T47D (cell line): Measurements from ENCODE around the gene PEPD.

Experiments
- DNase-seq, 2 experiments: peaks; one replicate each; pipeline versions ENCODE4 v3.0.0 to v3.0.0-alpha.2; 2011 to 2012; ENCODE audit warnings: low read depth in 1 of 2, low spot score in 1 of 2
- JUND ChIP-seq: IDR thresholded peaks from 2 replicates; pipeline ENCODE4 v1.6.1; 2012; ENCODE audit warnings: low read depth
- in situ Hi-C: cut with HindIII; loops from 2 replicates; pipeline ENCODE4 v1.10.0; 2016; ENCODE audit warnings: low sequenced_read_pairs, low pct_unique_long_range_greater_than_20kb

The PEPD gene

DNA sequence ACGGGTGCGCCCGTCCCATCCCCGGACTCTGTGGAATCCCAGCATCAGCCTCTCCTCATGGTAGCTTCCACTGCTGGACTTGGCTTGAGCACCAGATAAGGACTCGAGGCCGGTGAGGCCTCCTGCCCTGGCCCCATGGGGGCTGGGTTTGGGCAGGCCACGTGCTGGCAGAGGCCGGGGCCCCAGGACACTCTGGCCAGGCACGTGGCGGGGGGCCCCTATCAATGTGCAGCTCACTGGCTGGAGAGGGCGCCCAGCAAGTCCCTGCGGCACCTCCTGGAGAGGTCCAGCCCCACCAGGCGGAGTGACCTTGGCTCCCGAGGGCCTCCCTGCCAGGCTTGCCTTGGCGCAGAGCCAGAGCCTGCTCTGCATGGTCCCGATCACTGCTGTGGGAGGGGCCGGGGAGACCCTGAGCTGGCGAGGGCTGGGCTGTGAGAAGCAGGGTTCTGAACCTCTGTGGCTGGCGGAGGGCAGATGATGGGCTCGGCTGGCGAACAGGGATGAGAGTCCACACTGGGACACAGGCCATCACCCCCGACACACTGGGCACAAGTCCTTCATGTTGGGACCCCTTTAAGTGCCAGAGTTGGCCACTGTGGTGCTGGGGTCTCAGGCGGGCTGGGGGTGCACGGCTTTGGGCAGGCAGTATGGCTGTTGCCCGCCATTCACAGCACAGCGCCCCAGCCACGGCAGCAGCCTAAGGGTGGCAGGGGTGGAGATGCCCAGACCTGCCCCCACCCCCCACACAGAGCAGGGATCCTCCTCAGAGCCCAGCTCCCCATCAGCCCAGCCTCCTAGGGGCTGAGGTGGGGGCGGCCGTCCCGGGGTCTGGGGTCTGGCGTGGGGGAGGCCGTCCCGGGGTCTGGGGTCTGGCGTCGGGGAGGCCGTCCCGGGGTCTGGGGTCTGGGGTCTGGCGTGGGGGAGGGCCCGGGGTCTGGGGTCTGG is 129.0 kb downstream of the PEPD start:
- in situ Hi-C loops: no loop called here
- no peak for DNase-seq
- TF ChIP-seq JUND: no peak

GRCh38 chr19:33391631-33392249 is 129.9 kb downstream of the PEPD start:
- no peak for TF ChIP-seq JUND
- in situ Hi-C loops: no loop called here

GRCh38 chr19:33390908-33391630 is 130.5 kb downstream of the PEPD start:
- in situ Hi-C loops: no loop called here
- TF ChIP-seq JUND: no peak
- no peak for DNase-seq

More at GRCh38 chr19:33391631-33392249, 129.9 kb downstream of the PEPD start:
- DNase-seq: no peak

DNA sequence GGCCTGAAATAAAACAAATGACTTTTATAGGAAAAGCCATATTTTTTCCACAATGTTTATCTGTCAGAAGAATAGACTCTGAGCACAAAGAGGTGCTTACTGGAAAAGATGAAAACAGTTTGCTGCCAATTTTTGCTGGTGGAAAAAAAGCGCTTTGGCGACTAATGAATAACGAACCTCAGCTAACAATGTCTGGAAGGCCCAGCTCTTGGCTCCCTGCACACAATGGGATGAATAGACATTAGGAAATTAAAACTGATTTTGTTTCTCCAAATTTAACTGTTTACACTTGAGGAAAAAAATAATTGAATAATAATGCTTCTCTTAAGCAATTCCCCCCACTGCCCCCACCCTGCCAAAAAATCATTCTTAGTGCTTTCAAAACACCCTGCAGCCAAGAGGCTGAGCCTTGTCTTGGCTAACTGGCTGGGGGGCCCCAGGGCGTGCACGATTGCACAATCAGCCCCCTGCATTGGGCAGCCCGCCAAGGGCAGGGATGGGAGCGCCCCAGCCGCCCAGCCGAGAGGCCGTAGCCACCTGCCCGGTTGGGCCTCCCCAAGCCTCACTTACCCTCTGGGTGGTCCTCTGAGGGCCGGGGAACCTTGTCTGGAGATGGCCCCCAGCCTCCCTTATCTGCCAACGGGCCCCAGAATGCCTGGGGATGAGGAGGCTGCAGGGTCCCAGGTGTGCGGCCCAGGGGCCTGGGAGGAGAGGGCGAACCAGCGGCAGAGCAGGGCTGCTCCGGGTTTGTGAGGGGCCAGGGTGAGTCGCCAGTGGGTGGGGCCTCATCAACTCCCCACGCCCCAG is 131.3 kb downstream of the PEPD start:
- in situ Hi-C loops: no loop called here
- no peak for TF ChIP-seq JUND
- no peak for DNase-seq

DNA sequence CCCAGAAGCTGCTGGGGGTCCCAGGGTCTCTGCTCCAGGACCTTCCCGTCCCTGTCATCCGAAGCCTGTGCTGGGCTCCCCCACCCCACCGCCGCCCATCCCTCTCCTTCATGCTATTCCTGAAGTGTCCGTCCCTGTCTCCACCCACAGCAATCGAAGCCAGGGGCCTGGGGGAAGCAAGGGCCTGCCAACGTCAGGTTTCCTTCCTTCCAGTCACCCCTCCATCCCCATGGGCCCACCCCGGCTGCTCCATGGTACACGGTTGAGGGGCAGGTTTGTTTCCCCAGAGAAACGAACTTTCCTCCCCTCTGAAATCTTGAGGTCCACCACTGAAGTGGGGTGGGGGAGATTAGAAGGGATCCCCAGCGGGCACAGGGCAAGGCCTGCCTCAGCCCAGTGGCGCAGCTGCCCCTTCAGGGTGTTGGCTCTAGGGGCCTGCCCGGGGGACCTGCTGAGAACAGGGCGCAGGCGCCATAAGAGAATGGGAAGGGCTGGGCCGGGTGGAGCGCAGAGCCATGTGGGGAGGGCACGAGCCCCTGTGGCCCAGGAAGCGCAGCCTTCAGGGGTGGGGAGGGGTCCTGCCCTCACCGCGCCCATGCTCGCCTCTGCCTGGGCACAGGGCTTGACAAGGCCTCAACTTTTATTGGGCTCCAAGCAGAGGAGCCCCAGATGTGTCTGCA is 132.0 kb downstream of the PEPD start:
- TF ChIP-seq JUND: no peak
- no peak for DNase-seq
- in situ Hi-C loops: no loop called here

- DNase-seq: no peak
- no peak for TF ChIP-seq JUND
- in situ Hi-C loops: no loop called here
Observed at GRCh38 chr19:33388725-33389420, 132.7 kb downstream of the PEPD start.

DNA sequence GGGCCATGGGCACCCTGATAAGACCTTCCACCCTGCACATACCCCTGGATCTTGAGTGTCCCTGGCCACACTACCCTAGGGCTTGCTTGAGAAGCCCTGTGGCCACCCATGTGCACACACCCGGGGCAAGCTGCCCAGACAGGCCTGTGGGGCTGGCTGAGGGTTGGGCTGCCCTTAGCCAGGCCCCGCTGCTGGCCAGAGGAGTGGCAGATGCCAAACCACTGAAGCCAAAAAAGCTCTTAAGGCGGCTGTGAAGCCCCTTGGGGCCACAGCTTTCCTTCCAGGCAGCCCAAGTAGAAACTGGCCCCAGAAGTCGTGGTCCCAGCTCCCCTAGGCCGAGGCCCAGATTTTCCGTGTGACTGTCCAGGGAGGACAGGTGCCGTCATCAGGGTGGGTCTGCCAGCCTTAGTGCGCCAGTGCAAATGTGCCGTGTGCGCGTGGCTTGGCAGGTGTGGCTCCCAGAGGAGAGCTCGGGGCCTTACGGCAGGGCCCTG is 133.3 kb downstream of the PEPD start:
- no peak for TF ChIP-seq JUND
- in situ Hi-C loops: no loop called here
- DNase-seq: no peak

DNA sequence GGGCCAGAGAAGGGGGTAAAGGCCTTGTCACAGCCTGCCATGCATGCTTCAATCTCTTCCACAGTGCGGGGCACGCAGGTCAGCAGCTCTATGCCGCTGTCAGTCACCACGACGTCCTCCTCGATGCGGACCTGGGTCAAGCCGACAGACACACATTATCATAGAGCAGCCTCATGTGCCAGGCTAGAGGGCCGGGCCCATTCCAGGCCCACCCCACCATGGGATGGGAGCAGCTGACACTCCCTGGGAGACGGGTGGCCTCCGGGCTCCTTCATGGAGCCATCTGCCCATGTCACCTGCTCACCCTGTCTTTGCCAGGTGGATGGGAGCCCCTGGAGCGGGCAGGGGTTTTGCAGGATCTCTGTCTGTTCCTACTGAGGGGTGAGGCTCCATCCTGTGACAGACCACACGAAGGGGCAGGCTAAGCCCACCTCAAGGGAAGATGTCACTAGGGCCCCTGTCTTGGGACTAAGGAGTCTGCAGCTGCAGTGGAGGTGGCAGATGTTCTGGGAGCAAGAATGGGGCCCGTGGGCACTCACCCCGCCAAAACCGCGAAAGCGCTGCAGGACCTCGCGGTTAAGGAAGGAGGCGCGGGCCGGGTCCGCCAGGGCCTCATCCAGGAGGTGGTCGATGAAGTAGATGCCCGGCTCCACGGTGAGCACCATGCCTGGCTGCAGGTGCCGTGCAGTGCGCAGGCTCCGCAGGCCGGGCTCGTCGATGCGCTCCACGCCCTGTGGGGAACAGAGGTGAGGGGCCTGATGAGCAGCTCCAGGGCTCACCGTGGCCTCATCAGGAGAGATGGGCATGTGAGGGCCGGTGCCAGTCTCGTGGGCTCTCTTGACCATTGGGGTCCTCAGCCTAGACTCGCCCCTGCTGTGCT is 134.0 kb downstream of the PEPD start:
- DNase-seq: no peak
- TF ChIP-seq JUND: no peak
- in situ Hi-C loops: no loop called here

DNA sequence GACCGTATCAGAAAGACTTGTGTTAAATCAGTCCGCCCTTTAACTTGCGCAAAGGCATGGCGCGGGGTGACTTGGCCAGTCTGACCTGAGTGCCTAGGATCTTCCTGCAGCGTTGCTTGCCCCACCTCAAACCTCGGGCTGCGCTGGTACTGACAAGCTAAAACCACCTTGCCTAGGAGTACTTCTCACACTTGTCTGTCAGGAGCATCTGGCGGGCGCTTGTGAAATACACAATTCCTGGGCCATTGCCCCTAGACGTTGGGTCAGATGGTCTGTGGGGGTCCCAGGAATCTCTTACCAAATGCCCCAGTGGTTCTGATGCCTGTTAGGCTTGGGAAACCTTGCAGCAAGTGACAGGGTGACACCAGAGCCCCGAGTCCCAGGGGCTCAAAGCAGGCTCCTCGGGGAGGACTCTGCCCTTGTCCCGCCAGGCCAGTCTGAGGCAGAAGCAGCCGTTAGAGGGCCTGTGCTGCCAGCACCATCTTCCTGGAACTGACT is 135.2 kb downstream of the PEPD start:
- no peak for DNase-seq
- TF ChIP-seq JUND: no peak
- in situ Hi-C loops: no loop called here

DNA sequence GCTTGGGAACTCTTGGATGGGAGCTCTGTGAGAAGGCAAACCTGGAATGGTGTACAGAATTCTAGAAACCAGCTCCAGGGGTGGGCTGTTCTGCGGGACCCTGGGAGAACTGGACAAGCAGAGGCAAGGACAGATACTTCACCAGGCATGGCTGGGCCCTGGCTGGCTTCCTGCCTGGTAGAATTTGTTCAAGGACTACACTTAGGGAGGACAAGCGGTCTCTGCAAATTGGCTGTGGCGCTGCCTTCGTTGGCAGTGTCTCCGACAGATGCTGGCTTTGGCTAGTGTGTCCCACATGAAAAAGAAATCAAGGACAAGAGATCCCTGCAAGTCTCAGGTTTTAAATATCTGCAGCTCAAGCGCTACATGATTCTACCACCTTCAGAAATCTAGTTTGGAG is 135.6 kb downstream of the PEPD start:
- TF ChIP-seq JUND: no peak
- DNase-seq: no peak
- in situ Hi-C loops: no loop called here

DNA sequence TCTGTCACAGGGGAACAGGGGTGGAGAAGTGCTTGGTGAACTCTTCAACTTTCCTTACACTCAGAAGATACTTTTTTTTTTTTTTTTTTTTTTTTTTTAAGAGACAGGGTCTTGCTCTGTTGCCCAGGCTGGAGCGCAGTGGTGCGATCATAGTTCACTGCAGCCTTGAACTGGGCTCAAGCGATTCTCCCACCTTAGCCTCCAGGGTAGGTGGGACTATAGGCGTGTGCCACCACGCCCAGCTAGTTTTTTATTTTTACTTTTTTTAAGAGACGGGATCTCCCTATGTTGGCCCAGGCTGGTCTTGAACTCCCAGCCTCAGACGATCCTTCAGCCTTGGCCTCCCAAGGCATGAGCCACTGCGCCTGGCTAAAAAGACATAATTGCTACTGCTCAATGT is 136.6 kb downstream of the PEPD start:
- in situ Hi-C loops: no loop called here
- DNase-seq: no peak
- TF ChIP-seq JUND: no peak
